ENCODE results near the gene AKNA.

GRCh38 chr9:114410910-114411309, 23.1 kb upstream of the AKNA start:
- TF ChIP-seq POLR2A (IDR thresholded peaks at IDR 0.05) (no peak), CTCF (IDR thresholded peaks at IDR 0.05) (no peak)
